ENCODE measurements around the gene MARK1. TPM values are rescaled to one million over a fixed set of nuclear protein-coding genes. Genes with fewer than 3 reads are reported as not detected.

The MARK1 gene
- total and polyA plus RNA-seq, 2 donors (not counting 1 experiment from before 2014, with no cell fraction given), result 0.52 to 3.8 TPM

GRCh38 chr1:220695426-220695825, 167.5 kb downstream of the MARK1 start:
- Mint-ChIP-seq H3K27ac (no peak overlapping the region), H3K4me1 (peaks cover 15% of the 10 kb centered on the region), H3K27me3 (no peaks in the 10 kb centered on the region), H3K9me3 (ENCODE audit: insufficient read depth) (no peaks in the 10 kb centered on the region), H3K4me3 (no peak overlapping the region)
- CTCF ChIA-PET, result interaction anchor here (8.7 kb wide), 1 partner anchor 38 kb away, joined by 75 read pairs; no protein-coding TSS in a partner anchor
- no peak overlapping the region for H2AFZ ChIP-seq (ENCODE audit: insufficient read depth, low read depth, low read length, poor library complexity, severe bottlenecking)
- H3K4me1 ChIP-seq (ENCODE audit: control insufficient read depth in 2 of 2, insufficient read depth in 2 of 2, low read length in 2 of 2), result peaks cover 8 to 12% of the 10 kb centered on the region in 2 donors
- no peak overlapping the region for H3K4me2 ChIP-seq (replicated peaks; ENCODE audit: low read depth, low read length, poor library complexity, severe bottlenecking)
- H3K9me3 ChIP-seq (ENCODE audit: control extremely low read depth in 1 of 3, control insufficient read depth in 2 of 3, insufficient read depth in 1 of 3, low read length in 2 of 3), result no peaks in the 10 kb centered on the region
- H3K4me3 ChIP-seq (ENCODE audit: control extremely low read depth in 1 of 5, extremely low read depth in 1 of 5, insufficient read depth in 1 of 5, low read depth in 2 of 5, low read length in 4 of 5), result no peak overlapping the region
- POLR2A ChIA-PET, result no interaction called here
- 89% methylated on average over 4 of the region's 4 CpGs for WGBS (ENCODE audit: insufficient coverage)
- no peak overlapping the region for H3K9ac ChIP-seq (ENCODE audit: low read length)
- H4K20me1 ChIP-seq (ENCODE audit: control insufficient read depth, insufficient read depth, low read length, poor library complexity, severe bottlenecking), result no peaks in the 10 kb centered on the region
- intact Hi-C loops (cut with micrococcal nuclease), result no loop called here
- ATAC-seq (ENCODE audit: low read depth) (no peak), DNase-seq (no peak)
- no peak for TF ChIP-seq CTCF (IDR thresholded peaks at IDR 0.05)
- no peak for TF ChIP-seq EZH2 (IDR thresholded peaks at IDR 0.05; ENCODE audit: borderline replicate concordance, insufficient read depth, low read depth, low read length, poor library complexity, severe bottlenecking)
- H3K27ac ChIP-seq (ENCODE audit: low read length in 2 of 2), result no peak overlapping the region
- H3K79me2 ChIP-seq (ENCODE audit: control insufficient read depth, insufficient read depth, low read length), result no peaks in the 10 kb centered on the region
- H3K36me3 ChIP-seq (replicated peaks in 1 of 2; ENCODE audit: control extremely low read depth in 1 of 2, control insufficient read depth in 1 of 2, extremely low read depth in 1 of 2, insufficient read depth in 2 of 2, low read length in 1 of 2), result no peaks in the 10 kb centered on the region
- peaks cover 0 to 4% (median 0%) of the 10 kb centered on the region in 4 experiments for H3K27me3 ChIP-seq (replicated peaks in 1 of 4; ENCODE audit: control extremely low read depth in 1 of 4, control insufficient read depth in 3 of 4, insufficient read depth in 4 of 4, low read length in 3 of 4)

- Mint-ChIP-seq H3K4me1 (peaks cover 11% of the 10 kb centered on the region), H3K9me3 (ENCODE audit: insufficient read depth) (no peaks in the 10 kb centered on the region), H3K27me3 (no peaks in the 10 kb centered on the region), H3K27ac (no peak overlapping the region), H3K4me3 (no peak overlapping the region)
- no peak overlapping the region for H3K4me3 ChIP-seq (ENCODE audit: control extremely low read depth in 1 of 5, extremely low read depth in 1 of 5, insufficient read depth in 1 of 5, low read depth in 2 of 5, low read length in 4 of 5)
- POLR2A ChIA-PET, result no interaction called here
- CTCF ChIA-PET, result interaction anchor here (0.9 to 8.7 kb wide), 2 partner anchors 37 to 79 kb away, joined by 3 to 75 read pairs; no protein-coding TSS in a partner anchor
- no peak for TF ChIP-seq EZH2 (IDR thresholded peaks at IDR 0.05; ENCODE audit: borderline replicate concordance, insufficient read depth, low read depth, low read length, poor library complexity, severe bottlenecking)
- no peak for TF ChIP-seq CTCF (IDR thresholded peaks at IDR 0.05)
- no peaks in the 10 kb centered on the region for H3K36me3 ChIP-seq (replicated peaks in 1 of 2; ENCODE audit: control extremely low read depth in 1 of 2, control insufficient read depth in 1 of 2, extremely low read depth in 1 of 2, insufficient read depth in 2 of 2, low read length in 1 of 2)
- H3K79me2 ChIP-seq (ENCODE audit: control insufficient read depth, insufficient read depth, low read length), result no peaks in the 10 kb centered on the region
- H3K4me2 ChIP-seq (replicated peaks; ENCODE audit: low read depth, low read length, poor library complexity, severe bottlenecking), result no peak overlapping the region
- no peaks in the 10 kb centered on the region for H3K9me3 ChIP-seq (ENCODE audit: control extremely low read depth in 1 of 3, control insufficient read depth in 2 of 3, insufficient read depth in 1 of 3, low read length in 2 of 3)
- ATAC-seq (ENCODE audit: low read depth), result no peak
- no peaks in the 10 kb centered on the region for H4K20me1 ChIP-seq (ENCODE audit: control insufficient read depth, insufficient read depth, low read length, poor library complexity, severe bottlenecking)
- no peak overlapping the region for H3K9ac ChIP-seq (ENCODE audit: low read length)
- intact Hi-C loops (cut with micrococcal nuclease), result no loop called here
- H2AFZ ChIP-seq (ENCODE audit: insufficient read depth, low read depth, low read length, poor library complexity, severe bottlenecking), result no peak overlapping the region
- no peak for DNase-seq
- no peak overlapping the region for H3K27ac ChIP-seq (ENCODE audit: low read length in 2 of 2)
- 98% methylated on average over 13 of the region's 16 CpGs for WGBS (ENCODE audit: insufficient coverage)
- peaks cover 0 to 3% of the 10 kb centered on the region in 2 donors for H3K4me1 ChIP-seq (ENCODE audit: control insufficient read depth in 2 of 2, insufficient read depth in 2 of 2, low read length in 2 of 2)
- H3K27me3 ChIP-seq (replicated peaks in 1 of 4; ENCODE audit: control extremely low read depth in 1 of 4, control insufficient read depth in 3 of 4, insufficient read depth in 4 of 4, low read length in 3 of 4), result no peaks in the 10 kb centered on the region
These were observed 168.4 kb downstream of the MARK1 start for GRCh38 chr1:220696226-220696862.

All from B cell (primary cell).